GM21737 (cell line): Measurements from ENCODE around the gene SULF2.

Source experiments
- ATAC-seq: cut with Tn5 transposase; IDR thresholded peaks from one replicate; pipeline ENCODE4 v1.9.1; 2021; ENCODE audit warnings: mild to moderate bottlenecking, moderate library complexity; ENCODE audit not compliant: unreplicated experiment

The SULF2 gene

GRCh38 chr20:47740862-47741184 is 44.5 kb downstream of the SULF2 start:
- no peak for ATAC-seq

- ATAC-seq = no peak
Observed at GRCh38 chr20:47740121-47740861, 45.0 kb downstream of the SULF2 start.

DNA sequence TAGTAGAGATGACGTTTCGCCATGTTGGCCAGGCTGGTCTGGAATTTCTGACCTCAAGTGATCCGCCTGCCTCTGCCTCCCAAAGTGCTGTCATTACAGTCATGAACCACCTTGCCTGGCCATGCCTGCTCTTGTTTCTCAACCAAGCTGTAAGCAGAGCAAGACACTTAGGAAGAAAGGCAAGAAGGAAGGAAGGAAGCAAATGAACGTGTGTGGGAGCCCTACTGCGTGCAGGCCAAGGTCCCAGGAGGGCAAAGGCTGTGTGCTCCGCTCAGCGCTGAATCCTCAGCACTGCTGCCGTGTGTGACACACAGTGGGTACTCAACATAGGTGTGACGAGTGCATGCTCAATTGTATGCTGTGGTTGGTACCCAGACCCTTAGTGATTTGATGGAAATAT is 47.4 kb downstream of the SULF2 start:
- ATAC-seq = no peak

DNA sequence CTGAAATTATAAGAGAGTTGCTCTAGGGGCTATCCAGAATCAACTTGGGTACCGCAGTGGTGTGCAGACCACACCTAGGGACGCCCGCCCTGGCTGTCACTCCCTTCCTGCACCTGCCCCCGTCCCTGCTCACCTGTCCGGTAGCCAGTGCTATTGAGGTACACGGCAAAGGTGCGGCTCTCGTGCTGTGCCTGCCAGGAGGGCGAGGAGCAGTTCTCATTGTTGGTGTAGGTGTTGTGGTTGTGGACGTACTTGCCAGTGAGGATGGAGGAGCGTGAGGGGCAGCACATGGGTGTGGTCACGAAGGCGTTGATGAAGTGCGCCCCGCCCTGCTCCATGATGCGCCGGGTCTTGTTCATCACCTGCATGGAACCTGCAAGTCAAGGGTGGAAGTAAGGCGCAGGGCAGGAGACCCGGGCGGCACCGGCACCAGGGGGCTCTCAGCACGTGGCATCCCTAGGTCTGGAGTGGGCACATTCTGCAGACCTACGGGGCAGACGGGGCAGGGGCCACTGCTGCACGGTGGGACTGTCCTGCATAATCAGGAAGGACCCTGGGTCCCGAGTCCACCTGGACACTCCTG is 48.6 kb downstream of the SULF2 start:
- no peak for ATAC-seq

DNA sequence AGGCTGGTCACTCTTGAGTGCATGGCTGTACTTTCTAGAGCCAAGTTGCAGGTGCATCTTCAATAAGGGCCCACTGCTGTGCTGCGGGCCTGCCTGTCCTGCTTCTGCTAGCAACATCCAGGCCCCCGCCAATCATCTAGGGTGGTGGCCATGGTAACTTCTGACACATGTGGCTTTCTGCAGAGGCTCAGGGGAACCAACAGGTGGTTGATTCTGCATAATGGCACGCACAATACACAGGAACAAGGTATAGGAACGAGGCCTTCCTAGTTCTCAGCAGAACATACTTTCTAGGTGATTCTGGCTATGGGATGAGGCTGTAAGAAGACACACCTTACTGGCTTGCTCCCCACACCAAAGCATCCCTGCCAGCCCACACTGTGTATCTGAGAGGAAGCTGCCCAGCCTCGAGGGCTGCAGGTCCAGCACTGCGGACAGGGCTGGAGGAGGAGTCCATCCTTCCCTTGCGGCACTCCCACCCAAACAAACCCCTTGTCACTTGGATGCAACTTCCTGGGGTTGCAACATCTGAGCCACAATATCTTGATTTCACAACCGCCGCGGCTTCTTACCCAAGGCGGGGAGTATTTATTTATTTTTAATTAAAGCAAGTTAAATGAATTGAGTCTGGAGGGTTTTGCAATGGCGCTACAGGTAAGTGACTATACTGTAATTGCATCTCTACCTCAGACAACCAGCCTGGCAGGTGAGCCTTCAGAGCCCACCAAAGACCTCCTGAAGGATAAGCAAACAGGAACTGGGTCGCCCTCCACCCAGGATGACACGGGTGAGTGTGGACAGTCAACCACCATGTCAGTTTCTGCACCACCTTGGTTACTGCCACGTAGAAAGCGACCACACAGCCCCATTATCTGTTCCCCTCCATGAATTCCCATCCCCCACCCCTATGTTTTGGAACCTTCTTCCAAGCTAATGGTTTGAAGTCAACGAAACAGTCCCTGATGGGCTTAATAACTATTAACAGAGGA is 49.6 kb downstream of the SULF2 start:
- ATAC-seq = no peak

DNA sequence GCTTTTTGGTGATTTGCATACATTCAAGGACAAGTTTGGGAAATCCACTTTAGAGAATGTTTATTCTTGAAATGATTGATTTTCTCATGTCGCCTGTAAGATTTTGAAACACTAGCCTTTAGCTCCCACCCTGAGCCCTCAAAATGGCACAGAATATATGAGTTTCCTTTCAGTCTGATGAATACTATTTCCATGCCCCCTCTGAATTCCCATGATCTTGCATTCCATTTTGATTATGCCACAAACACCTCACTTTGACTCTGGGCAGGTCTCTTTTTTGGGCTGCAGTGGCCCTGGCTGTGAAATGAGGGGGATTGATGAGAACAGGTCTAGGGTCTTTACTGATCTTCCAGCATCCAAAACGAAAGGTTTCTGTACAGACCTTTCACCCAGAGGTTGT is 50.4 kb downstream of the SULF2 start:
- ATAC-seq = no peak

GRCh38 chr20:47733892-47734291 is 51.4 kb downstream of the SULF2 start:
- ATAC-seq = no peak

- no peak for ATAC-seq
Observed at GRCh38 chr20:47730744-47731143, 54.5 kb downstream of the SULF2 start.

DNA sequence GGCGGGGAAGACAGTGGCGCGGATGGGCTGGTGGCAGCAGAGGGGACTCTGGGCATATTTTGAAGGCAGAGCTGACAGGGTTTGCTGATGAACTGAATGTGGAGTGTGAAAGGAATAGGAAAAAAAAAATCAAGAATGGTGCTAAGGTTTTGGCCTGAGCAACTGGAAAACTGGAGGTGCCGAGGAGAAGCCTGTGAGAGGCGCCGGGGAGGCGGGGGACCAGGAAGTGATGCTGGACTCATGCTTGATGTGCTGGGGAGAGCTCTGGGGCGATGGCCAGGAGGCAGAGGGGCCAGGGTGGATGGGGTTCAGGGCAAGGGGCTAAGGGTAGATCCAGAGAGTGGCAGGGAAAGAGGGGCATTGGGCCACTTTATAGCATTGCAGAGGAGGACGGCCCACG is 55.8 kb downstream of the SULF2 start:
- ATAC-seq = no peak

- ATAC-seq = peak; percentile 8
Observed at GRCh38 chr20:47727909-47728361, 57.3 kb downstream of the SULF2 start.

- ATAC-seq = peak; percentile 63
Observed at GRCh38 chr20:47727170-47727880, 58.0 kb downstream of the SULF2 start.

GRCh38 chr20:47726632-47727031 is 58.6 kb downstream of the SULF2 start:
- ATAC-seq = no peak

DNA sequence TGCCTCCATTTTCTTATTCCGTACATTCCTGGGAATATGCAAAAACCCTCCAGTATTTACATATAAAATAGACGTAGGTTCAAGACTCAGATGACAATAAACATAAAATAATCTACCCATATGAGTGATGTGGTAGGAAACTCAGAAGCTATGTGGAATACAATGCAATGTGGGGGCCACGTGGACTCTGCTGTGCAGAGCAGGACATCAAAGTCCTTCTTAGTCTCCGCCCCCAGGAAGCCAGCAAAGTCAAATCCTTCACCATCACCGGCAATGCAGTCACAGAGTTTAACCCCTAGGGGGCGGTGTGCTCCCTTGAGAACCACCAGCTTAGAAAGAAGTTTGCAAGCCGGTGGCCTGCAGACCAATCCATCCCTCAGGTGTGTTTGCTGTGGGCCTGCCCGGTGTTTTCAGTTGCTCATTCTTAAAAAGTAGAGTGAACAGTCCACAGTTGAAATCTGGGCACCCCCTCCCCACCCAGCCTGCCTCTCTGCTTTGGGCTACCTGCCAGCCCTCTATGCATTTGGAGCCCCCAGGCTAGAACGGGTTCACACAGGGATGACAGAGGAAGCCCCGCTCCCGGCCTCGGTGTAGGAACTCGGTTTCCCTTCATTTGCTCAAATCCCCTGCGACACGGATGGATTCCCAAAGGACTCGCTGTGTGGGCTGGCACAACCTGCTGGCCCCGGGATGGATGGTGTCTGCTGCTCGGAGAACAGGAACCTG is 59.9 kb downstream of the SULF2 start:
- no peak for ATAC-seq

GRCh38 chr20:47724910-47725247 is 60.4 kb downstream of the SULF2 start:
- no peak for ATAC-seq

GRCh38 chr20:47724396-47724795 is 60.9 kb downstream of the SULF2 start:
- ATAC-seq = no peak

DNA sequence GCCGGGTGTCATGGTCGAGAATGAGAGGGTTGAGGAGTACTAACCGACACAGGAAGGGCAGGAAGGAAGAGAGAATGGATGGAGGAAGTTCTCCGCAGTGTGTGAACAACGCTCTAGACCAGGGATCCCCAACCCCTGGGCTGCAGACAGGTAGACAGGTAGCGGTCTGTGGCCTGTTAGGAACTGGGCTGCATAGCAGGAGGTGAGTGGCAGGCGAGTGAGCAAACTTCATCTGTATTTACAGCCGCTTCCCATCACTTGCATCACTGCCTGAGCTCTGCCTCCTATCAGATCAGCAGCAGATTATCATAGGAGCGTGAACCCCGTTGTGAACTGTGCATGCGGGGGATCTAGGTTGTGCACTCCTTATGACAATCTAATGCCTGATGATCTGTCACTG is 62.0 kb downstream of the SULF2 start:
- no peak for ATAC-seq

DNA sequence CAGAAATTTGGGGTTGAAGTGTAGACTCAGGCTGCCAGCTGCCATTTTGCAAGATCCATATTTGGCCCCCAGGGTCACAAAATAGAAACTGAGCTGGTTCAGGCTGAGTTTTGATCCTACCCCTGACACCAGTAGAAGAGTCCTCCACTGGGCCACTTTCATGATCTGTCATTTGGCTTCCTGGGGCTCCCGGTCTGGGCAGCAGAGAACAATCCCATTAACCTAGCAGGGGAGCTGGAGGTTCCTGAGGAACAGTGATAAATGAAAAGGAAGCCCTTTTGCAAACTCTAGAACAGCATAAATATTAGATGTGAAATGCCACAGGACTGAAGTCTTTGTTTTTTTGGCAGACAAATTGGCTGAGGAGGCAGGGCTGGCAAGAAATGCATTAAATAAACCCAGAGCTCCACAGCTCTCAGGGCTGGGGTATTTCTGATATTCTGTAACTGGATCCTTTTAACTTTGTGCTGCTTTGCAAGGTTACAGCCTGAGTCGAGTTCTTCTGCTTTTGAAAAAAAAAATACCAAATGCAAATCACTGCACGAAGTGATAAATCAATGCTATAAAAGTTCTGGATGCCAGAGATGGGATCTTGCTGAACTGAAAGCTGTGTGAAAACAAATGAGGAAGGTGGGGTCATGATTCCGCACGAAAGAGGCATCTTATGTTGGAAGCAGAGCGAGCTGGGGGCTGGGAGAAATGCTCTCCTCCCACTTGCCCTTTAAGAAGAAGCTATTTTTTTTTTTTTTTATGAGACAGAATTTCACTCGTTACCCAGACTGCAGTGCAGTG is 64.4 kb downstream of the SULF2 start:
- no peak for ATAC-seq

- ATAC-seq = no peak
Observed at GRCh38 chr20:47719625-47720024, 65.7 kb downstream of the SULF2 start.

- no peak for ATAC-seq
Observed at GRCh38 chr20:47719211-47719610, 66.1 kb downstream of the SULF2 start.

- no peak for ATAC-seq
Observed at GRCh38 chr20:47718398-47718797, 66.9 kb downstream of the SULF2 start.
